Measurements from ENCODE around the gene ATP2A1.

The ATP2A1 gene

GRCh38 chr16:28863929-28864793 is 14.1 kb upstream of the ATP2A1 start:
- Histone ChIP-seq H3K36me3 (ENCODE audit: control insufficient read depth in 1 of 2, insufficient read depth in 2 of 2, low read length in 2 of 2) (peaks cover 26 to 29% of the 10 kb centered on the region in 2 experiments), H2BK120ac (ENCODE audit: insufficient read depth, low read length, poor library complexity) (peak overlapping the region; percentile 31), H4K8ac (ENCODE audit: low read depth, low read length) (peak overlapping the region; percentile 99), H3K79me2 (ENCODE audit: control insufficient read depth, insufficient read depth, low read length, poor library complexity) (peaks cover 10% of the 10 kb centered on the region), H2BK12ac (ENCODE audit: low read length) (no peak overlapping the region), H3K27ac (ENCODE audit: low read depth, low read length) (peak overlapping the region; percentile 8), H3K14ac (ENCODE audit: low read length) (peak overlapping the region; percentile 59), H4K91ac (ENCODE audit: low read depth, low read length) (peak overlapping the region; percentile 89), H4K12ac (ENCODE audit: low read depth, low read length) (peak overlapping the region; percentile 93), H3K23ac (ENCODE audit: low read length) (no peak overlapping the region), H3K9me3 (ENCODE audit: insufficient read depth, low read depth, low read length) (no peaks in the 10 kb centered on the region), H3K4me3 (ENCODE audit: low read depth, low read length) (peak overlapping the region; percentile 92), H3K4me1 (ENCODE audit: control insufficient read depth in 1 of 2, insufficient read depth in 2 of 2, low read length in 2 of 2) (peaks cover 4% of the 10 kb centered on the region in 2 experiments), H3K4ac (ENCODE audit: low read depth, low read length) (peak overlapping the region; percentile 84), H3K4me2 (ENCODE audit: low read length) (peak overlapping the region; percentile 81), H3K27me3 (ENCODE audit: insufficient read depth, low read length) (no peaks in the 10 kb centered on the region), H3K79me1 (ENCODE audit: low read length) (peaks cover 6% of the 10 kb centered on the region), H2AFZ (ENCODE audit: insufficient read depth, low read length, poor library complexity) (peak overlapping the region; percentile 75), H2BK5ac (ENCODE audit: low read depth, low read length, poor library complexity) (peak overlapping the region; percentile 95), H3K18ac (ENCODE audit: low read length) (peak overlapping the region; percentile 21), H3K9ac (ENCODE audit: low read length) (peak overlapping the region; percentile 61), H2AK5ac (ENCODE audit: low read length) (peak overlapping the region; percentile 33)
- peak in 1 of 2 donors; percentile 32 for DNase-seq
- WGBS (ENCODE audit: extremely low coverage, insufficient coverage, insufficient read length), result no CpG with 5 or more reads among the region's 42 CpGs

GRCh38 chr16:28865001-28865688 is 13.1 kb upstream of the ATP2A1 start:
- no CpG with 5 or more reads among the region's 12 CpGs for WGBS (ENCODE audit: extremely low coverage, insufficient coverage, insufficient read length)
- no peak overlapping the region for H4K8ac ChIP-seq (ENCODE audit: low read depth, low read length)
- no peaks in the 10 kb centered on the region for H3K9me3 ChIP-seq (ENCODE audit: insufficient read depth, low read depth, low read length)
- H2BK12ac ChIP-seq (ENCODE audit: low read length), result no peak overlapping the region
- no peak overlapping the region for H4K12ac ChIP-seq (ENCODE audit: low read depth, low read length)
- no peak overlapping the region for H4K91ac ChIP-seq (ENCODE audit: low read depth, low read length)
- H3K27me3 ChIP-seq (ENCODE audit: insufficient read depth, low read length), result no peaks in the 10 kb centered on the region
- no peak overlapping the region for H2BK5ac ChIP-seq (ENCODE audit: low read depth, low read length, poor library complexity)
- H3K79me1 ChIP-seq (ENCODE audit: low read length), result peaks cover 6% of the 10 kb centered on the region
- no peak overlapping the region for H2BK120ac ChIP-seq (ENCODE audit: insufficient read depth, low read length, poor library complexity)
- H3K79me2 ChIP-seq (ENCODE audit: control insufficient read depth, insufficient read depth, low read length, poor library complexity), result peaks cover 10% of the 10 kb centered on the region
- no peak overlapping the region for H3K27ac ChIP-seq (ENCODE audit: low read depth, low read length)
- H3K4me2 ChIP-seq (ENCODE audit: low read length), result peak overlapping the region; percentile 81
- H3K14ac ChIP-seq (ENCODE audit: low read length), result no peak overlapping the region
- H2AK5ac ChIP-seq (ENCODE audit: low read length), result no peak overlapping the region
- DNase-seq, result peak in 1 of 2 donors; percentile 39
- peak overlapping the region; percentile 90 for H3K4ac ChIP-seq (ENCODE audit: low read depth, low read length)
- peaks cover 35 to 38% of the 10 kb centered on the region in 2 experiments for H3K36me3 ChIP-seq (ENCODE audit: control insufficient read depth in 1 of 2, insufficient read depth in 2 of 2, low read length in 2 of 2)
- peak overlapping the region; percentile 40 for H3K18ac ChIP-seq (ENCODE audit: low read length)
- H2AFZ ChIP-seq (ENCODE audit: insufficient read depth, low read length, poor library complexity), result no peak overlapping the region
- peaks cover 4% of the 10 kb centered on the region in 2 experiments for H3K4me1 ChIP-seq (ENCODE audit: control insufficient read depth in 1 of 2, insufficient read depth in 2 of 2, low read length in 2 of 2)
- no peak overlapping the region for H3K9ac ChIP-seq (ENCODE audit: low read length)
- no peak overlapping the region for H3K23ac ChIP-seq (ENCODE audit: low read length)
- no peak overlapping the region for H3K4me3 ChIP-seq (ENCODE audit: low read depth, low read length)

- Histone ChIP-seq H3K4me2 (ENCODE audit: low read length) (no peak overlapping the region), H3K18ac (ENCODE audit: low read length) (no peak overlapping the region)
These were observed 12.4 kb upstream of the ATP2A1 start for GRCh38 chr16:28865722-28866453.

GRCh38 chr16:28866454-28866804 is 11.9 kb upstream of the ATP2A1 start:
- Histone ChIP-seq H3K27ac (ENCODE audit: low read depth, low read length) (no peak overlapping the region), H4K12ac (ENCODE audit: low read depth, low read length) (peak overlapping the region; percentile 4), H3K14ac (ENCODE audit: low read length) (no peak overlapping the region), H3K4me1 (ENCODE audit: control insufficient read depth in 1 of 2, insufficient read depth in 2 of 2, low read length in 2 of 2) (peaks cover 4% of the 10 kb centered on the region in 2 experiments), H4K8ac (ENCODE audit: low read depth, low read length) (no peak overlapping the region), H2AK5ac (ENCODE audit: low read length) (no peak overlapping the region), H3K9me3 (ENCODE audit: insufficient read depth, low read depth, low read length) (no peaks in the 10 kb centered on the region), H3K4me2 (ENCODE audit: low read length) (no peak overlapping the region), H3K18ac (ENCODE audit: low read length) (no peak overlapping the region), H3K9ac (ENCODE audit: low read length) (no peak overlapping the region), H3K36me3 (ENCODE audit: control insufficient read depth in 1 of 2, insufficient read depth in 2 of 2, low read length in 2 of 2) (peaks cover 47 to 48% of the 10 kb centered on the region in 2 experiments), H4K91ac (ENCODE audit: low read depth, low read length) (no peak overlapping the region), H3K4me3 (ENCODE audit: low read depth, low read length) (no peak overlapping the region), H2AFZ (ENCODE audit: insufficient read depth, low read length, poor library complexity) (no peak overlapping the region), H2BK120ac (ENCODE audit: insufficient read depth, low read length, poor library complexity) (no peak overlapping the region), H3K27me3 (ENCODE audit: insufficient read depth, low read length) (no peaks in the 10 kb centered on the region), H3K23ac (ENCODE audit: low read length) (no peak overlapping the region), H3K4ac (ENCODE audit: low read depth, low read length) (no peak overlapping the region), H3K79me2 (ENCODE audit: control insufficient read depth, insufficient read depth, low read length, poor library complexity) (peaks cover 10% of the 10 kb centered on the region), H2BK5ac (ENCODE audit: low read depth, low read length, poor library complexity) (no peak overlapping the region), H3K79me1 (ENCODE audit: low read length) (peaks cover 6% of the 10 kb centered on the region), H2BK12ac (ENCODE audit: low read length) (no peak overlapping the region)
- no peak for DNase-seq
- no CpG with 5 or more reads among the region's 17 CpGs for WGBS (ENCODE audit: extremely low coverage, insufficient coverage, insufficient read length)

More at GRCh38 chr16:28865722-28866453, 12.4 kb upstream of the ATP2A1 start:
- no peak overlapping the region for H3K4me3 ChIP-seq (ENCODE audit: low read depth, low read length)
- H2BK120ac ChIP-seq (ENCODE audit: insufficient read depth, low read length, poor library complexity), result no peak overlapping the region
- no peak overlapping the region for H2BK12ac ChIP-seq (ENCODE audit: low read length)
- H3K27me3 ChIP-seq (ENCODE audit: insufficient read depth, low read length), result no peaks in the 10 kb centered on the region
- H3K23ac ChIP-seq (ENCODE audit: low read length), result no peak overlapping the region
- H3K4me1 ChIP-seq (ENCODE audit: control insufficient read depth in 1 of 2, insufficient read depth in 2 of 2, low read length in 2 of 2), result peaks cover 4% of the 10 kb centered on the region in 2 experiments
- no peak for DNase-seq
- peaks cover 6% of the 10 kb centered on the region for H3K79me1 ChIP-seq (ENCODE audit: low read length)
- no peak overlapping the region for H2AK5ac ChIP-seq (ENCODE audit: low read length)
- H3K27ac ChIP-seq (ENCODE audit: low read depth, low read length), result no peak overlapping the region
- peaks cover 10% of the 10 kb centered on the region for H3K79me2 ChIP-seq (ENCODE audit: control insufficient read depth, insufficient read depth, low read length, poor library complexity)
- H4K12ac ChIP-seq (ENCODE audit: low read depth, low read length), result no peak overlapping the region
- H2BK5ac ChIP-seq (ENCODE audit: low read depth, low read length, poor library complexity), result no peak overlapping the region
- no peak overlapping the region for H4K8ac ChIP-seq (ENCODE audit: low read depth, low read length)
- peak overlapping the region; percentile 25 for H3K4ac ChIP-seq (ENCODE audit: low read depth, low read length)
- no peaks in the 10 kb centered on the region for H3K9me3 ChIP-seq (ENCODE audit: insufficient read depth, low read depth, low read length)
- no peak overlapping the region for H3K9ac ChIP-seq (ENCODE audit: low read length)
- no peak overlapping the region for H4K91ac ChIP-seq (ENCODE audit: low read depth, low read length)
- H2AFZ ChIP-seq (ENCODE audit: insufficient read depth, low read length, poor library complexity), result no peak overlapping the region
- WGBS (ENCODE audit: extremely low coverage, insufficient coverage, insufficient read length), result no CpG with 5 or more reads among the region's 32 CpGs
- H3K14ac ChIP-seq (ENCODE audit: low read length), result no peak overlapping the region
- peaks cover 41 to 44% of the 10 kb centered on the region in 2 experiments for H3K36me3 ChIP-seq (ENCODE audit: control insufficient read depth in 1 of 2, insufficient read depth in 2 of 2, low read length in 2 of 2)

Measured in trophoblast cell (in vitro differentiated cells and primary cell).